ENCODE data around the gene GAMT.

The GAMT gene

DNA sequence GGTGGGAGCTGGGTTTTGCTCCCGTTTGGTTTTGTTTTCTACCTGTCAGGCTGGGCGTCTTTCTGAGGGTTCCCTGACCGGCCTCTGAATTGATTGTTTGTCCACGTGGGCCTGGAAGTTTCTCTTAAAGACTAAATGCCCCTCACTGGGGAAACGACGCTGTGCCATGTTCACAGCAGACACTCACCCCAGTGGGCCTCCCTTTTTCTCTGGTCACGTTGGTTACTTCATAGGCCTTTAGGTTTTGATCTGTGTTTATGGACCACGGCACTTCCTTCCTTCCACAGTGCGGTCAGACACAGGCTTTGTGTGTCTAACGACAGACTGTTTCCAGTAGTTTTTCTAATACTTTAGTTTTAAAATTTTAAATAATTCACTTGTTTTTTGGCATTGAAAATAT, 37.7 kb downstream of the GAMT start:
- DNase-seq: no peak

DNA sequence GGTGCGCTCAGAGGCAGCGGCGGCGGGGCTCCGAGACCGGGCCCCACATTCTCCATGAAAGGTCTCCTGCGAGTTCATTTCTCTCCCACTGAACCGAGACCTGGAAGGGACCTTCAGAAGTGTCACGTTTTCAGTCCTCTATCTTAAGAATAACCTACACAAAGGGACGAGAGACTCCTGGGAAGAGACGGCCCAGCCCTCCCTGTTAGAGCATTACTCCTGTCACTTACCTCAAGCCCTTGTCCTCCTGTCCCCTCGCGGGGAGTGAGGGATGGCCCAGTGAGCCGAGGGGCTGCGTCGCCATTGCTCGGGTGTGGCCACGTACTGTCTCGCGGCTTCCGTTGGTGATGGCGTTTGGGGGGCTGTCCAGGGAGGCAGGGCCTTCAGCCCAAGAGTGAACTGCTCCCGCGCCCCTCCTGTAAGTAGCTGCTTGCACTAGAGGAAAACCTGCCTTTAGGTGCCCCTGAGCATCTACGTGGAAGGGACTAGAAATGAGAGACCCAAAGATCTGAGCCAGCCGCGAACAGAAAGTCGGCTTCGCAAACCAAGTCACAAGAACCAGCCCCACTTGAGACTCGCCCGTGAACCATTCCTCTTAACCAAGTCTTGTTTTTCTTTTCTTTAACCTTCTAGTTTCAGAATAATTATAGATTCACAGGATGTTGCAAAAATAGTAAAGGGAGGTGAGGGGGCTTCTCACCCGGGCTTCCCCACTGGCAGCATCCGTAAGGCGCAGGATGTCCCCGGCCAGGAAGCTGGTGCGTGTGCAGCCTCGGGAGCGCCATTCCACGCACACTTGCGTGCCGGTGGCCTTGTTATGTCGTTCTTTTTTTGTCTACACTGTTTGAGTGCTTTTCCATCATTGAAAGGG, 38.7 kb downstream of the GAMT start:
- no peak for DNase-seq

GRCh38 chr19:1361601-1362386, 39.5 kb downstream of the GAMT start:
- no peak for DNase-seq

DNA sequence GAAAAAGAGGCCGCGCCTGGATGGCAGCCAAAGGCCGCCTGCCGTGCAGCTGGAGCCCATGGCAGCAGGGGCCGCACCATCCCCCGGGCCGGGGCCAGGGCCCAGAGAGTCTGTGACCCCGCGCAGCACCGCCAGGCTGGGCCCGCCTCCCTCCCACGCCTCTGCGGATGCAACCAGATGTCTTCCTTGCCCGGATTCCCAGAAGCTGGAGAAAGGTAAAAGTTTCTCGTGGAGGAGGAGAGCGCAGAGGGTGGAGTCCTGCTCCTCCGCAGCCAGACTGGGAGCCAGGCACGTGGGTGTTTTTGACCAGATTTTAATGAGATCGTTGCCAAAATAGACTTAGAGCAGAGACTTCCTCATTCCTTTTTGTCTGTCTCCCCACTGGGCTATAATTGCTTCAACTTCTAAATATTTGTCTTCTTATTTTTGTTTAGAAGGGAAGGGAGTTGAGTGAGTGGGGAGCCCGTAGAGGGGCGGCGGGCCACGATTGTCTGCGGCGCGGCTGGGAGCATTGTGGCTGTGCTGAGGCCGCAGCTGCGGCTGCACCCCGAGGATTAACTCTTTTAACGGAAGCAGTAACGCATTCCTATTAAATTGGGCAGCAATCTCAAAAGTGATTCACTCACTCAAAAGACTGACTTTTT, 40.4 kb downstream of the GAMT start:
- DNase-seq: no peak

GRCh38 chr19:1360126-1360817, 41.1 kb downstream of the GAMT start:
- DNase-seq: no peak

GRCh38 chr19:1357531-1358109, 43.7 kb downstream of the GAMT start:
- DNase-seq: no peak

DNA sequence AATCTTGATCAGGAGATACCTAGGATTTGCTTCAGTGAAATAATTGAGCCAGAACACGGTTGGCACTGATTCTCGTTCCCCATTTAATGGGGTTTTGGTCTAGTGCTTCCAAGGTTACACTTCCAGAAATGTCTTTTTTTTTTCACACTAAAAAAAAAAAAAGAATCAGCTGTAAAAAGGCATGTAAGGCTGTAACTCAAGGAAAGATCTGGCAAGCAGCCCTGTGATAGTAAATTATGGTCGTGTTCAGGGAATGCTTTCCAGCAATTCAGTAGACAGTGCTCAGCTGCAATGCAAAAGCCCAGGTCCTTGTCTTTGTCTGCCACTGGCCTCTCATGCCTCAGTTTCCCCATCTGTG, 44.9 kb downstream of the GAMT start:
- no peak for DNase-seq

- DNase-seq: peak; percentile 28
These were observed 45.5 kb downstream of the GAMT start for GRCh38 chr19:1355568-1356507.

- DNase-seq: no peak
These were observed 46.3 kb downstream of the GAMT start for GRCh38 chr19:1354970-1355567.

DNA sequence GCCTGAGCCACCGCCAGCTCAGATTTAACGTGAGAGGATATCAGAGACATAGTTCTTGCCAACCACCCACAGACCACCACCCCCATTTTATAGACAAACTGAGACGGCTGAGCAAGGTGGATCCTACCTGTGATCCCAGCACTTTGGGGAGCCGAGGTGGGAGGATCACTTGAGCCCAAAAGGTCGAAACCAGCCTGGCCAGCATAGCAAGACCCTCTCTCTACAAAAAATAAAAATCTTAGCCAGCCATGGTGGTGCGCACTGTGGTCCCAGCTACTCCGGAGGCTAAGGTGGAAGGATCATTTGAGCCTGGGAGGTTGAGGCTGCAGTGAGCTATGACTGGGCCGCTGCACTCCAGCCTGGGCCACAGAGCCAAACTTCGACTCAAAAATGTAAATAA, 48.2 kb downstream of the GAMT start:
- DNase-seq: no peak

DNA sequence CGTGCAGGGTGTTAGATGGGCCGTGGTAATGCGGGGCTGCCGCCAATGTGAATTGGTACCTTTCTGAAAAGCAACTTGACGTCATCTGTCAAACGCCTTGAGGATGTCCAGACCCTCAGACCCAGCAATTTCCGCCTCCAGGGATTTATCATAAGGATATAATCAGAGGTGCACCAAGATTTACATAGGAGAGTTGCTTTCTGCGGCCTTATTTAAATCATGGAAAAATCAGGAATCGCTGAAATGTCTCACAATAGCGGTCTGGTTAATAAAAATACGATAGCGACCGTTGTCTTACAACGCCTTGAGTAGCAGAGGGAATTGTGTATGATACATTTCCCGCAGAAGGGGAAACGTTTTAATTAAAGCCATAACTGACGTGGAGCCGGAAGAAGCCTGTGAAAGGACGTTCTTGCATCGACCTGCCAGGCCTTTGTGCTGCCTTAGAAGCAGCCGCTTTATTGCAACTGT, 49.9 kb downstream of the GAMT start:
- DNase-seq: no peak

DNA sequence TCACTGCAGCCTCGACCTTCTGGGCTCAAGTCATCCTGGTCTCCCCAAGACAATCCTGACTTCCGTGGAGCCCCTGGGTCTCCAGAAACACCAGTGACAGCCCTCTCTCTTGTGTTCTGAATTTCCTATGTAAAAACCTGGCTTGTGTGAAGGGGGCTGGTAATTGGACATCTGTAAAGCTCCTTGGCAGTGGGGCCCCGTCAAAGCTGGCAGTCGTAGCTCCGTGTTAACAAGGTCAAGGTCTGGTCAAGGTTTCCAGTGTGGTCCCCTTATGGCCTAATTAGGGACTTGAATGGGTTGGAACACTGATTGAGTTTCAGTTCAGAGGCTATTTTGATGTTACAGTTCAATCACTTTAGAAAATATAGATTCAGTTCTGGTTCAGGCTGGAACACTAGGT, 50.5 kb downstream of the GAMT start:
- DNase-seq: no peak

DNA sequence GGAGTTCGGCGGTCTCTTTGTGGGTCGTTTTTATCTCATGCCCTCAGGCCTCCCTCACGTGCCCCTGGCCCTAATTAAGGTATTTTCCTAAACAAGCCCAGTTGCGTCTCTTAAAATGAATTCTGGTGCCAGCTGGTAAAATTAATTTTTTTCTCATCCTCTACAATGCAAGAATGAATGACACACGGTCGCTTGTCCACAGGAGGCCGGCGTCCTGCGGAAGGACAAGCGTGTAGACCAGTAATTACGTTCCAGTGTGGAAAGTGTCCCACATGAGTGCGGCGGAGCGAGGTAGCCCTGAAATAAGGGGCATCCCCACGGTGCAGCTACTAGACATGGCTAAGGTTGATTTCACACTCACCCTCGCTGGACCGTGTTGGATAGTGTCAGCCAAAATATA, 52.1 kb downstream of the GAMT start:
- DNase-seq: no peak

All from activated T-cell treated with anti-CD3 and anti-CD28 coated beads, Interleukin-2, amount 50 U/mL, for 1 hour (primary cell).